COLO668 (cell line): ENCODE results near the gene KLF17.

Experiments
- DNase-seq: peaks from one replicate; lab custom pipeline; 2025; ENCODE audit not compliant: unreplicated experiment; lab: John Stamatoyannopoulos, UW

KLF17 gene

GRCh38 chr1:44151332-44151731, 32.7 kb downstream of the KLF17 start:
- no peak for DNase-seq

GRCh38 chr1:44151808-44152207, 33.2 kb downstream of the KLF17 start:
- no peak for DNase-seq

GRCh38 chr1:44152692-44153091, 34.1 kb downstream of the KLF17 start:
- no peak for DNase-seq

GRCh38 chr1:44154049-44154448, 35.4 kb downstream of the KLF17 start:
- no peak for DNase-seq

GRCh38 chr1:44157903-44158302, 39.3 kb downstream of the KLF17 start:
- DNase-seq: no peak

- no peak for DNase-seq
Measured at GRCh38 chr1:44158871-44159270, 40.2 kb downstream of the KLF17 start.

- DNase-seq: no peak
Measured at GRCh38 chr1:44161546-44161945, 42.9 kb downstream of the KLF17 start.

GRCh38 chr1:44168520-44169098, 50.0 kb downstream of the KLF17 start:
- DNase-seq: no peak

- no peak for DNase-seq
Measured at GRCh38 chr1:44170281-44170823, 51.7 kb downstream of the KLF17 start.

GRCh38 chr1:44174630-44175029, 56.0 kb downstream of the KLF17 start:
- DNase-seq: no peak
